MCF 10A (cell line): Measurements from ENCODE around the gene RPRD2. TPM values are rescaled to one million over a fixed set of nuclear protein-coding genes. Genes with fewer than 3 reads are reported as not detected.

Source experiments
- BruUV-seq: library from RNA; stranded (reverse); fragments of 400-500 nt; replicated peaks from 2 replicates; lab custom pipeline; 2021; lab: Mats Ljungman, UMichigan
- CTCF ChIA-PET: fragments of 300-600 bp; sonication (Branson Sonifier 250); formaldehyde crosslinking; extraction: SDS; loops from one replicate; lab custom pipeline; 2021; ENCODE audit warnings: antibody characterized with exemption, inconsistent platforms; lab: Yijun Ruan, JAX
- POLR2A ChIA-PET: fragments of 300-600, 350-650 bp; sonication (Branson Sonifier 250); formaldehyde crosslinking; extraction: SDS; loops from one replicate; lab custom pipeline; 2020; ENCODE audit warnings: antibody characterized with exemption, inconsistent platforms; lab: Yijun Ruan, JAX
- DNase-seq: peaks from one replicate; pipeline ENCODE4 v3.0.0-alpha.2; 2018; ENCODE audit not compliant: unreplicated experiment
- H3K27ac Mint-ChIP-seq: one replicate; pipeline ENCODE4 v1.8.0; 2022; ENCODE audit warnings: mild to moderate bottlenecking, low read depth, mixed read lengths; ENCODE audit not compliant: unreplicated experiment
- H3K27me3 Mint-ChIP-seq: one replicate; pipeline ENCODE4 v1.8.0; 2022; ENCODE audit warnings: mixed read lengths; ENCODE audit not compliant: insufficient read depth, unreplicated experiment
- H3K36me3 Mint-ChIP-seq: one replicate; pipeline ENCODE4 v1.8.0; 2022; ENCODE audit warnings: mild to moderate bottlenecking, moderate library complexity, mixed read lengths; ENCODE audit not compliant: insufficient read depth, unreplicated experiment
- H3K4me1 Mint-ChIP-seq: one replicate; pipeline ENCODE4 v1.8.0; 2022; ENCODE audit warnings: mixed read lengths; ENCODE audit not compliant: insufficient read depth, unreplicated experiment
- H3K4me3 Mint-ChIP-seq: one replicate; pipeline ENCODE4 v1.8.0; 2022; ENCODE audit warnings: mild to moderate bottlenecking, moderate library complexity, mixed read lengths; ENCODE audit not compliant: unreplicated experiment
- H3K9me3 Mint-ChIP-seq: one replicate; pipeline ENCODE4 v1.8.0; 2022; ENCODE audit warnings: mixed read lengths; ENCODE audit not compliant: unreplicated experiment
- intact Hi-C: fragments of 100-400 bp; cut with micrococcal nuclease; formaldehyde crosslinking; loops from 2 replicates; pipeline ENCODE4 v1.14.1; 2022
- microRNA-seq: library from miRNA; unstranded; fragments of <30 nt; microRNA quantifications from one replicate; pipeline ENCODE4 v1.2.0, GENCODE V29; 2022
- total RNA-seq: library from RNA; stranded (reverse); gene quantifications from 2 replicates; pipeline ENCODE4 v1.2.3, GENCODE V29; 2022
- TF ChIP-seq, protein P1 (sequence below): fragments of 200-600 bp; IDR thresholded peaks from one replicate; pipeline ENCODE4 v1.8.0; 2022; ENCODE audit warnings: antibody characterized with exemption, mild to moderate bottlenecking; ENCODE audit not compliant: unreplicated experiment

Gene RPRD2
- total RNA-seq, 1 experiment from 2014 or later = 35.2 TPM

DNA sequence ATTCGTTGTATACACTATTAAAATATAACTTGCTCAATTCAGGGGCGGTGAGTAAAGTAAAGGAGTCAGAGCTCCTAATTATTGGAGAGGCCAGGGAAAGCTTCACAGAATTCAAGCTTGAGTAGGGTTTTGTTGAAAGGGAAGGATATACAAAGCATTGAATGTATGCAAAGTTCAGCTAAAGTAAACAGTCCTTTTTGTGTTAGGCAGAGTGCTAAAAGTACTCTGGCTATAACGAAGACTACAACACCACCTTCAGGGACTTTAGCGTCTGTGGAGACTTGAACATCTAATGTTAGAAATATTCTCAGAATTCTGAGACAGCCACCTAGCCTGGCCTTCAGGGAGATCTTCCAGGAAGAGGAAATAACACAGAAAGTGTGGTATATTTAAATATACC lies 152.7 kb downstream of the RPRD2 start:
- Mint-ChIP-seq H3K4me1 (peaks cover 10% of the 10 kb centered on the region), H3K9me3 (no peaks in the 10 kb centered on the region), H3K27ac (no peak overlapping the region), H3K36me3 (no peaks in the 10 kb centered on the region), H3K27me3 (no peaks in the 10 kb centered on the region), H3K4me3 (peak overlapping the region; percentile 69)
- POLR2A ChIA-PET = interaction anchor here (0.6 to 4.9 kb wide), 13 partner anchors 9 to 76 kb away, joined by 3 to 32 read pairs (median 6); partner anchors contain the start of genes ADAMTSL4, ECM1 and TARS2
- no TSS peak for BruUV-seq
- intact Hi-C loops = loop anchor here (1.0 to 5.0 kb wide), 2 partner anchors 34 to 44 kb away; no protein-coding TSS in a partner anchor
- DNase-seq = peak; percentile 18
- TF ChIP-seq, protein P1, sequence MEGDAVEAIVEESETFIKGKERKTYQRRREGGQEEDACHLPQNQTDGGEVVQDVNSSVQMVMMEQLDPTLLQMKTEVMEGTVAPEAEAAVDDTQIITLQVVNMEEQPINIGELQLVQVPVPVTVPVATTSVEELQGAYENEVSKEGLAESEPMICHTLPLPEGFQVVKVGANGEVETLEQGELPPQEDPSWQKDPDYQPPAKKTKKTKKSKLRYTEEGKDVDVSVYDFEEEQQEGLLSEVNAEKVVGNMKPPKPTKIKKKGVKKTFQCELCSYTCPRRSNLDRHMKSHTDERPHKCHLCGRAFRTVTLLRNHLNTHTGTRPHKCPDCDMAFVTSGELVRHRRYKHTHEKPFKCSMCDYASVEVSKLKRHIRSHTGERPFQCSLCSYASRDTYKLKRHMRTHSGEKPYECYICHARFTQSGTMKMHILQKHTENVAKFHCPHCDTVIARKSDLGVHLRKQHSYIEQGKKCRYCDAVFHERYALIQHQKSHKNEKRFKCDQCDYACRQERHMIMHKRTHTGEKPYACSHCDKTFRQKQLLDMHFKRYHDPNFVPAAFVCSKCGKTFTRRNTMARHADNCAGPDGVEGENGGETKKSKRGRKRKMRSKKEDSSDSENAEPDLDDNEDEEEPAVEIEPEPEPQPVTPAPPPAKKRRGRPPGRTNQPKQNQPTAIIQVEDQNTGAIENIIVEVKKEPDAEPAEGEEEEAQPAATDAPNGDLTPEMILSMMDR = no peak
- CTCF ChIA-PET = interaction anchor here (0.6 to 6.3 kb wide), 7 partner anchors 16 to 890 kb away, joined by 3 to 44 read pairs (median 5); no protein-coding TSS in a partner anchor

DNA sequence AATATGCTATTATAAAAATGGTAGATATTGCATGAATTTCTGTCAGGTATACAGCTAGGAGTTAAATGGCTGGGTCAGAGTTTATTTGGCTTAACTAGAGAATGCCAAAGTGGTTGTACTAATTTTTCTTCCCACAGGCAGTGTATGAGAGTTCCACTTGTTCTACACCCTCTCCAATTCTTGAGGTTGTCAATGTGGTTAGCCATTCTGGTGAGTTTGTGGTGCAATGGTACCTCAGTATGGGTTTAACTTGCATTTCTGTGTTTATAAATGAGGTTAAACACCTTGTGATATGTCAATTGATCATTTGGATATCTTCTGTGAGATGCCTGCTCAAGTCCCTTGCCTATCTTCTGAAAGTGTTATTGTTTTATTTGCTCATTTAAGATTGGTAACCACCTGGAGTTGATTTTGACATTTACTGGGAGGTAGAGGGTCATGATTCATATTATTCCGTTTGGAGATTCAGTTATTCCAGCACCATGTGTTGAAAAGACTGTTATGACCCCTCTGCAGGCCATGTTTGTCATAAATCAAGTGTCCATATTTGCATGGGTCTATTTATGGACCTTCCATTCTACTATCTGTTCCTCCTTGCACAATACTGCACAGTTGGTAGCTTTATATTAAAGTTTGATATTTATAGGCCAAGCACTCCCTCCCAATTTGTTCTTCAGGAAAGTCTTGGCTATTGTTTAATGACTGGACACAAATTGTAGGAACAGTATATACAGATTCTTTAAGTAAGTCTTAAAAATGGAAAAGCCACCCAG lies 157.4 kb downstream of the RPRD2 start:
- Mint-ChIP-seq H3K36me3 (no peaks in the 10 kb centered on the region), H3K27me3 (no peaks in the 10 kb centered on the region), H3K4me3 (no peak overlapping the region), H3K27ac (no peak overlapping the region), H3K9me3 (no peaks in the 10 kb centered on the region), H3K4me1 (no peaks in the 10 kb centered on the region)
- POLR2A ChIA-PET = interaction anchor here (0.6 to 0.7 kb wide), 2 partner anchors 12 to 102 kb away, joined by 3 read pairs; no protein-coding TSS in a partner anchor
- TF ChIP-seq, protein P1 = no peak
- no peak for DNase-seq
- CTCF ChIA-PET = interaction anchor here (1.1 to 1.7 kb wide), 2 partner anchors 11 to 106 kb away, joined by 4 to 8 read pairs; no protein-coding TSS in a partner anchor
- intact Hi-C loops = no loop called here
- BruUV-seq = no TSS peak

DNA sequence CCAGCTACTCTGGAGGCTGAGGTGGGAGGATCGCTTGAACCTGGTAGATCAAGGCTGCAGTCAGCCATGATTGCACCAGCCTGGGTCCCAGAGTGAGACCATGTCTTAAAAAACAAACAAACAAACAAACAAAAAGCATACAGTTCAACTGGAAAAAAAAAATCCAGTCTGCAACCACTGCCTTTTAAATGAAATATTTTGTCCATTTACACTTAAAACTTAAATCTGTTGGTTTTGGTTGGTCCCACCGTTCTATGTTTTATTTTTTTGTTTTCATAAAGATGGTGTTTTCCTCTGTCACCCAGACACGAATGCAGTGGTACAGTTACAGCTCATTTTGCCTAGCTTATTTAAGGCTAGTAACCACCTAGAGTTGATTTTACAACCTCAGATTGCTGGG lies 161.4 kb downstream of the RPRD2 start:
- DNase-seq = no peak
- H3K27me3 Mint-ChIP-seq = no peaks in the 10 kb centered on the region
- TF ChIP-seq, protein P1 = no peak
- H3K4me3 Mint-ChIP-seq = no peak overlapping the region
- H3K9me3 Mint-ChIP-seq = no peaks in the 10 kb centered on the region
- CTCF ChIA-PET = interaction anchor here (0.7 kb wide), 1 partner anchor 290 kb away, joined by 3 read pairs; no protein-coding TSS in a partner anchor
- H3K4me1 Mint-ChIP-seq = peaks cover 6% of the 10 kb centered on the region
- POLR2A ChIA-PET = interaction anchor here (0.7 to 1.7 kb wide), 2 partner anchors 9 to 52 kb away, joined by 3 to 6 read pairs; no protein-coding TSS in a partner anchor
- intact Hi-C loops = no loop called here
- H3K27ac Mint-ChIP-seq = no peak overlapping the region
- BruUV-seq = no TSS peak
- no peaks in the 10 kb centered on the region for H3K36me3 Mint-ChIP-seq

Small RNA genes within 50 kb of the gene (microRNA-seq; reads per million reads assigned to microRNA genes)
- not detected for gene MIR6878

Other genes with a start within 250 kb of the RPRD2 start
- 1.9 and 5.2 TPM in 2 replicates for gene PLEKHO1, start 214.2 kb upstream of the RPRD2 start, total RNA-seq
- 56.5 and 67.3 TPM in 2 replicates for gene ANP32E, start 128.0 kb upstream of the RPRD2 start, total RNA-seq
- 0.26 TPM in 1 of 2 replicates, not detected in the other for gene CA14, start 106.4 kb upstream of the RPRD2 start, total RNA-seq
- 123 and 154 TPM in 2 replicates for gene APH1A, start 95.1 kb upstream of the RPRD2 start, total RNA-seq
- 1.8 and 2.3 TPM in 2 replicates for gene C1orf54, start 91.4 kb upstream of the RPRD2 start, total RNA-seq
- 5.0 and 5.2 TPM in 2 replicates for gene CIART, start 81.6 kb upstream of the RPRD2 start, total RNA-seq
- 133 and 152 TPM in 2 replicates for gene MRPS21, start 70.3 kb upstream of the RPRD2 start, total RNA-seq
- 104 and 106 TPM in 2 replicates for gene PRPF3, start 42.6 kb upstream of the RPRD2 start, total RNA-seq
- gene TARS2, start 123.3 kb downstream of the RPRD2 start, total RNA-seq = 43.1 and 65.3 TPM in 2 replicates
- 1.7 and 3.2 TPM in 2 replicates for gene ECM1, start 144.0 kb downstream of the RPRD2 start, total RNA-seq
- gene FALEC, start 151.6 kb downstream of the RPRD2 start, total RNA-seq = not detected in 2 replicates
- gene ADAMTSL4, start 185.3 kb downstream of the RPRD2 start, total RNA-seq = 9.6 and 13.3 TPM in 2 replicates
- 497 and 624 TPM in 2 replicates for gene MCL1, start 215.5 kb downstream of the RPRD2 start, total RNA-seq